Body of pancreas (tissue), 4 donors: Measurements from ENCODE around the gene PRDM2.

Source experiments
- CTCF ChIP-seq, 7 experiments: fragments of 450-650 bp in 4 of 7; fragments of 200-600 bp in 3 of 7; sonication (generic) in 3 of 7; IDR thresholded peaks; one replicate each; pipeline ENCODE4 v1.5.1; 2016 to 2019; ENCODE audit warnings: antibody characterized with exemption in 7 of 7
- POLR2A ChIP-seq, 3 donors: fragments of 450-650 bp; IDR thresholded peaks; one replicate each; pipeline ENCODE4 v1.6.1; 2016; ENCODE audit warnings: antibody characterized with exemption in 3 of 3, mild to moderate bottlenecking in 2 of 3

- TF ChIP-seq CTCF (IDR thresholded peaks at IDR 0.05) (no peak), POLR2A (IDR thresholded peaks at IDR 0.05) (no peak)
Measured at GRCh38 chr1:13780780-13781179, 80.8 kb downstream of the PRDM2 start.
